Keratinocyte (primary cell): ENCODE data around the gene SNX19. TPM values are rescaled to one million over a fixed set of nuclear protein-coding genes. Genes with fewer than 3 reads are reported as not detected.

Source experiments
- DNase-seq: peaks from one replicate; pipeline ENCODE4 v3.0.0-alpha.2; 2011; ENCODE audit warnings: low read depth, missing footprints, low spot score
- FAIRE-seq: peaks from 2 replicates; lab custom pipeline; 2011; peaks lifted over from hg19 to GRCh38; lab: Jason Lieb, UNC
- H2AFZ ChIP-seq: 2 replicates; pipeline ENCODE4 v1.6.0; 2012; ENCODE audit warnings: low read length, control low read depth, inconsistent platforms; ENCODE audit not compliant: control insufficient read depth
- H3K27ac ChIP-seq: 2 replicates; pipeline ENCODE4 v1.5.1; 2011; ENCODE audit warnings: low read length; ENCODE audit not compliant: control insufficient read depth, insufficient read depth
- H3K27me3 ChIP-seq: 3 replicates; pipeline ENCODE4 v1.6.0; 2011; ENCODE audit warnings: low read length; ENCODE audit not compliant: control insufficient read depth, insufficient read depth; ENCODE audit errors: extremely low read depth
- H3K36me3 ChIP-seq, 2 experiments: 2 replicates in 1 of 2; 3 replicates in 1 of 2; pipeline ENCODE4 v1.5.1; 2011; ENCODE audit warnings: low read length in 2 of 2, mild to moderate bottlenecking in 1 of 2; ENCODE audit not compliant: control insufficient read depth in 2 of 2, insufficient read depth in 2 of 2; ENCODE audit errors: extremely low read depth in 1 of 2
- H3K4me1 ChIP-seq: 3 replicates; pipeline ENCODE4 v1.5.1; 2011; ENCODE audit warnings: low read length; ENCODE audit not compliant: control insufficient read depth, insufficient read depth; ENCODE audit errors: extremely low read depth
- H3K4me2 ChIP-seq: 3 replicates; pipeline ENCODE4 v1.6.0; 2011; ENCODE audit warnings: low read depth, low read length; ENCODE audit not compliant: control insufficient read depth, insufficient read depth; ENCODE audit errors: extremely low read depth
- H3K4me3 ChIP-seq, 3 experiments: fragments of 200-600 bp in 1 of 3; sonication (generic) in 1 of 3; 2 replicates in 2 of 3; 3 replicates in 1 of 3; pipeline ENCODE4 v1.5.1; 2011 to 2016; ENCODE audit warnings: low read length in 3 of 3, mild to moderate bottlenecking in 3 of 3, control low read depth in 2 of 3, inconsistent platforms in 1 of 3, low read depth in 1 of 3, mixed read lengths in 1 of 3, mixed run types in 1 of 3, moderate library complexity in 1 of 3; ENCODE audit not compliant: control insufficient read depth in 2 of 3, insufficient read depth in 2 of 3; ENCODE audit errors: extremely low read depth in 1 of 3
- H3K79me2 ChIP-seq: 2 replicates; pipeline ENCODE4 v1.6.0; 2012; ENCODE audit warnings: low read length; ENCODE audit not compliant: control insufficient read depth, insufficient read depth
- H3K9ac ChIP-seq: 3 replicates; pipeline ENCODE4 v1.6.0; 2011; ENCODE audit warnings: low read length; ENCODE audit not compliant: control insufficient read depth, insufficient read depth; ENCODE audit errors: extremely low read depth
- H3K9me1 ChIP-seq: 3 replicates; pipeline ENCODE4 v1.6.0; 2011; ENCODE audit warnings: low read length; ENCODE audit not compliant: control insufficient read depth, insufficient read depth; ENCODE audit errors: extremely low read depth
- H3K9me3 ChIP-seq: 2 replicates; pipeline ENCODE4 v1.5.1; 2012; ENCODE audit warnings: low read depth, low read length; ENCODE audit not compliant: control insufficient read depth
- H4K20me1 ChIP-seq: 3 replicates; pipeline ENCODE4 v1.6.0; 2011; ENCODE audit warnings: low read length; ENCODE audit not compliant: control insufficient read depth, insufficient read depth; ENCODE audit errors: extremely low read depth
- CTCF ChIP-seq, 3 experiments: IDR thresholded peaks in 1 of 3; conservative IDR thresholded peaks in 1 of 3; optimal IDR thresholded peaks in 1 of 3; 2 replicates in 2 of 3; 3 replicates in 1 of 3; pipeline versions ENCODE3 to v1.5.1; 2011; ENCODE audit warnings: low read length in 3 of 3, mild to moderate bottlenecking in 3 of 3, moderate library complexity in 2 of 3, control low read depth in 1 of 3, inconsistent platforms in 1 of 3; ENCODE audit not compliant: insufficient read depth in 2 of 3; ENCODE audit errors: extremely low read depth in 1 of 3
- EZH2 ChIP-seq: IDR thresholded peaks from one replicate; pipeline ENCODE4 v1.6.1; 2012; ENCODE audit warnings: inconsistent platforms, mild to moderate bottlenecking, low read length, moderate library complexity
- dilution Hi-C: fragments of 300-500 bp; cut with MboI; formaldehyde crosslinking; loops from one replicate; pipeline ENCODE4 v1.7.0; 2020; ENCODE audit warnings: low sequenced_read_pairs; ENCODE audit not compliant: extremely low pct_ligation_motif_present
- polyA plus RNA-seq, 5 experiments: library from polyadenylated mRNA; depleted of rRNA in 3 of 5; stranded (reverse) in 3 of 5; stranded (forward) in 1 of 5; unstranded in 1 of 5; fragments of >200 nt; gene quantifications; 1 replicate in 1 of 5; 2 replicates in 3 of 5; 3 replicates in 1 of 5; pipeline versions ENCODE4 v1.2.1 to v1.2.3, GENCODE V29; 2011 to 2012; ENCODE audit warnings: missing spikeins in 2 of 5, low read depth in 1 of 5, low replicate concordance in 1 of 5

Gene SNX19
- polyA plus RNA-seq, 1 donor (not counting 4 experiments of a cell fraction or from before 2014, with no cell fraction given) = 29.1 TPM

- TF ChIP-seq CTCF (optimal IDR thresholded peaks at IDR 0.05 in 1 of 3, IDR thresholded peaks at IDR 0.05 in 1 of 3, conservative IDR thresholded peaks at IDR 0.05 in 1 of 3; ENCODE audit: extremely low read depth in 1 of 3, insufficient read depth in 2 of 3, low read length in 3 of 3) (no peak), EZH2 (no peak)
- Histone ChIP-seq H3K27me3 (no peaks in the 10 kb centered on the region), H3K9me3 (no peaks in the 10 kb centered on the region), H3K4me1 (peaks cover 20% of the 10 kb centered on the region), H3K9me1 (no peaks in the 10 kb centered on the region), H3K9ac (no peak overlapping the region), H3K27ac (no peak overlapping the region), H3K4me3 (no peak overlapping the region), H3K79me2 (peaks cover 10% of the 10 kb centered on the region), H4K20me1 (no peaks in the 10 kb centered on the region), H3K4me2 (no peak overlapping the region), H2AFZ (no peak overlapping the region), H3K36me3 (peaks cover 36 to 54% of the 10 kb centered on the region in 2 experiments)
- no peak for FAIRE-seq
- DNase-seq = no peak
- dilution Hi-C loops = no loop called here
These were observed 9.1 kb downstream of the SNX19 start for GRCh38 chr11:130907229-130907628.

- dilution Hi-C loops = no loop called here
- Histone ChIP-seq H3K4me2 (no peak overlapping the region), H3K36me3 (peaks cover 38 to 52% of the 10 kb centered on the region in 2 experiments), H3K9me3 (no peaks in the 10 kb centered on the region), H3K9me1 (no peaks in the 10 kb centered on the region), H2AFZ (no peak overlapping the region), H3K27ac (no peak overlapping the region), H4K20me1 (no peaks in the 10 kb centered on the region), H3K9ac (no peak overlapping the region), H3K4me1 (peaks cover 20% of the 10 kb centered on the region), H3K79me2 (peaks cover 7% of the 10 kb centered on the region), H3K27me3 (no peaks in the 10 kb centered on the region), H3K4me3 (no peak overlapping the region)
- FAIRE-seq (no peak), DNase-seq (no peak)
- TF ChIP-seq EZH2 (no peak), CTCF (optimal IDR thresholded peaks at IDR 0.05 in 1 of 3, IDR thresholded peaks at IDR 0.05 in 1 of 3, conservative IDR thresholded peaks at IDR 0.05 in 1 of 3; ENCODE audit: extremely low read depth in 1 of 3, insufficient read depth in 2 of 3, low read length in 3 of 3) (no peak)
These were observed 9.7 kb downstream of the SNX19 start for GRCh38 chr11:130906616-130907015.
